Astrocyte (in vitro differentiated cells and primary cell): Measurements from ENCODE around the gene KRI1.

Experiments used
- EZH2 ChIP-seq: IDR thresholded peaks from 2 replicates; pipeline ENCODE4 v1.6.1; 2012; ENCODE audit warnings: mild to moderate bottlenecking, low read length, inconsistent platforms; ENCODE audit not compliant: insufficient read depth
- TF ChIP-seq, protein P1 (sequence below): IDR thresholded peaks from 2 replicates; pipeline ENCODE4 v1.5.1; 2011; ENCODE audit warnings: low read depth, mild to moderate bottlenecking, inconsistent platforms, low read length, moderate library complexity; ENCODE audit not compliant: insufficient read depth

DNA sequence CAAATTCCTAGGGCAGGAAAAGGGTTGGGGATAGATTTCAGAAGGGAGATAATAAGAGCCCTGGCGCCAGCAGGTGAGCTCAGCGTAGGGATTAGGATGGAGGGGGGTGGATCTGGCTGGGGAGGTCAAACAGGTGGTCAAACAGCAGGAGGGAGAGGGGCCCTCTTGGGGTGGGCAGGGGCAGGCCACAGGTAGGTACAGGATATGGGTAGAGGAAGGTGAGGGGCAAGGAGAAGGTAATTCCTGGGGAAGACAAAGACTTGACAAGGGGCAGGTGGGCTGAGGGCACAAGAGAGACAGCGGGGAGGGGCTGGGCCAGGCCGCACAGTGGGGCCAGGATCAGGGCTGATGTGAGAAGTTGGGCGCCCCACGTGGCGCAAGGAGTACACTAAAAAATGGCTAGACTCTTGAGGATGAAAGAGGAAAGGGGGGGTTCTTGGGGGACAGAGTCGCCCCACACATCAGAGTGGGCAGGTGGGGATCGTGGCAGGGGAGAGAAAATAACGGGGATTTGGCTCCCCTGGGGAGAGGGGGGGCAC lies 713 bp downstream of the KRI1 start:
- TF ChIP-seq, protein P1, sequence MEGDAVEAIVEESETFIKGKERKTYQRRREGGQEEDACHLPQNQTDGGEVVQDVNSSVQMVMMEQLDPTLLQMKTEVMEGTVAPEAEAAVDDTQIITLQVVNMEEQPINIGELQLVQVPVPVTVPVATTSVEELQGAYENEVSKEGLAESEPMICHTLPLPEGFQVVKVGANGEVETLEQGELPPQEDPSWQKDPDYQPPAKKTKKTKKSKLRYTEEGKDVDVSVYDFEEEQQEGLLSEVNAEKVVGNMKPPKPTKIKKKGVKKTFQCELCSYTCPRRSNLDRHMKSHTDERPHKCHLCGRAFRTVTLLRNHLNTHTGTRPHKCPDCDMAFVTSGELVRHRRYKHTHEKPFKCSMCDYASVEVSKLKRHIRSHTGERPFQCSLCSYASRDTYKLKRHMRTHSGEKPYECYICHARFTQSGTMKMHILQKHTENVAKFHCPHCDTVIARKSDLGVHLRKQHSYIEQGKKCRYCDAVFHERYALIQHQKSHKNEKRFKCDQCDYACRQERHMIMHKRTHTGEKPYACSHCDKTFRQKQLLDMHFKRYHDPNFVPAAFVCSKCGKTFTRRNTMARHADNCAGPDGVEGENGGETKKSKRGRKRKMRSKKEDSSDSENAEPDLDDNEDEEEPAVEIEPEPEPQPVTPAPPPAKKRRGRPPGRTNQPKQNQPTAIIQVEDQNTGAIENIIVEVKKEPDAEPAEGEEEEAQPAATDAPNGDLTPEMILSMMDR = peak; percentile 11
- TF ChIP-seq EZH2 = no peak
